Brain pericyte (primary cell): ENCODE measurements around the gene ABHD10.

ENCODE experiments used
- DNase-seq: peaks from one replicate; pipeline ENCODE4 v3.0.0-alpha.2; 2012; ENCODE audit warnings: low read depth, low spot score

The ABHD10 gene

GRCh38 chr3:111965484-111965883 is 13.3 kb upstream of the ABHD10 start:
- DNase-seq = no peak

- no peak for DNase-seq
These were observed 11.8 kb upstream of the ABHD10 start for GRCh38 chr3:111967068-111967467.

GRCh38 chr3:111967651-111968274 is 11.1 kb upstream of the ABHD10 start:
- peak; percentile 27 for DNase-seq

GRCh38 chr3:111968319-111969054 is 10.3 kb upstream of the ABHD10 start:
- DNase-seq = no peak

GRCh38 chr3:111970376-111970775 is 8.4 kb upstream of the ABHD10 start:
- DNase-seq = no peak

GRCh38 chr3:111971533-111972130 is 7.2 kb upstream of the ABHD10 start:
- no peak for DNase-seq

- DNase-seq = no peak
These were observed 5.9 kb upstream of the ABHD10 start for GRCh38 chr3:111972891-111973290.

- no peak for DNase-seq
These were observed 3.7 kb upstream of the ABHD10 start for GRCh38 chr3:111975131-111975530.

GRCh38 chr3:111976254-111976653 is 2.6 kb upstream of the ABHD10 start:
- DNase-seq = no peak

- DNase-seq = no peak
These were observed 710 bp downstream of the ABHD10 start for GRCh38 chr3:111979434-111980038.

GRCh38 chr3:111980716-111981456 is 2.1 kb downstream of the ABHD10 start:
- no peak for DNase-seq

GRCh38 chr3:111981457-111981763 is 2.6 kb downstream of the ABHD10 start:
- DNase-seq = no peak

GRCh38 chr3:111984636-111985298 is 5.9 kb downstream of the ABHD10 start:
- DNase-seq = no peak

- no peak for DNase-seq
These were observed 8.0 kb downstream of the ABHD10 start for GRCh38 chr3:111986800-111987199.

GRCh38 chr3:111989061-111989678 is 10.3 kb downstream of the ABHD10 start:
- DNase-seq = no peak

- no peak for DNase-seq
These were observed 14.2 kb downstream of the ABHD10 start for GRCh38 chr3:111993038-111993437.

GRCh38 chr3:111998636-111999483 is 20.0 kb downstream of the ABHD10 start, which contains the start of gene TAGLN3:
Gene TAGLN3 (plus strand): TSS chr3:111998922. CDS start chr3:111999423, 501 bp downstream.
- no peak for DNase-seq

GRCh38 chr3:111999484-112000324 is 20.9 kb downstream of the ABHD10 start:
- no peak for DNase-seq

GRCh38 chr3:112000367-112000771 is 21.5 kb downstream of the ABHD10 start:
- DNase-seq = no peak
